GM21447 (cell line): ENCODE measurements around the gene LCN1.
"Not testable (repeated sequence)": the region's sequence is repeated elsewhere in the genome, so short reads cannot be mapped to it uniquely, and the experiment has no call there.

ENCODE experiments used
- ATAC-seq: cut with Tn5 transposase; IDR thresholded peaks from one replicate; pipeline ENCODE4 v1.9.1; 2021; ENCODE audit not compliant: unreplicated experiment

The LCN1 gene

GRCh38 chr9:135504262-135505243, 16.7 kb upstream of the LCN1 start:
- ATAC-seq = no peak

DNA sequence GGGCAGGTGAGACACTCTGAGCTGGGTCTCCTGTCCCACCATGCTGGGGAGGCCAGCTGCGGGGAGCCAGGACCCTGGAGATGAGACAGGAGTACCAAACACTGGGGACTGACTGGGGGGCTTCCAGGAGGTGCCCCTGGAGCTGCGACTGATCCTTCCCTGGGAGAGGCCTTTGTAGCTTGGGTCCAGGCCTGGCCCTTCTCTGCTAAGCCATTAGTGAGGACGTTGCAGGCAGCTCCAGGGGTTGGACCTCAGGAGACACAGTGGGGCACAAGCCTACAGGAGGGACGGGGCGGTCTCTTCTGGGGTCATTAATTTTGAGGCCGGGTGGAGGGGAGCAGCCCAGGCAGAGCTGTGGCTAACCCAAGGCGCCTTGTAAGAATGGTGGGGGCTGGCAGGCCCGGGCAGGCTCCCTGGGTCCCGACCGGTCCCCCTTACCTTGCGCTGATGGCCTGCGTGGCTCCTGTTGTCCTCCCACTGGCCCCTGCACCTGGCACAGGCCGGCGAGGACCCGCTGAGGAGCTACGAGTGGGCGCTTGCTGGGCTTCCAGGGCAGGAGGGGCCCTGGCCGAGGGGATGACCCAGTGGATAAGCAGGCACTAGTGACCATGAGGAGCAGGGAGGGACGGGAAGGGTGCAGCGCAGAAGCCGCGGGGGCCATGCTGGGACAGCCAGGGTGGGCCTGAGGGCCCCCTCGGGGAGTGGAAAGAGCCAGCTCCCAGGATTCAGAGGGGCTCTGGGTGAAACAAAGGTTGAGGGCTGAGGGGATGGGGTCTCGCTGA, 15.6 kb upstream of the LCN1 start:
- no peak for ATAC-seq

DNA sequence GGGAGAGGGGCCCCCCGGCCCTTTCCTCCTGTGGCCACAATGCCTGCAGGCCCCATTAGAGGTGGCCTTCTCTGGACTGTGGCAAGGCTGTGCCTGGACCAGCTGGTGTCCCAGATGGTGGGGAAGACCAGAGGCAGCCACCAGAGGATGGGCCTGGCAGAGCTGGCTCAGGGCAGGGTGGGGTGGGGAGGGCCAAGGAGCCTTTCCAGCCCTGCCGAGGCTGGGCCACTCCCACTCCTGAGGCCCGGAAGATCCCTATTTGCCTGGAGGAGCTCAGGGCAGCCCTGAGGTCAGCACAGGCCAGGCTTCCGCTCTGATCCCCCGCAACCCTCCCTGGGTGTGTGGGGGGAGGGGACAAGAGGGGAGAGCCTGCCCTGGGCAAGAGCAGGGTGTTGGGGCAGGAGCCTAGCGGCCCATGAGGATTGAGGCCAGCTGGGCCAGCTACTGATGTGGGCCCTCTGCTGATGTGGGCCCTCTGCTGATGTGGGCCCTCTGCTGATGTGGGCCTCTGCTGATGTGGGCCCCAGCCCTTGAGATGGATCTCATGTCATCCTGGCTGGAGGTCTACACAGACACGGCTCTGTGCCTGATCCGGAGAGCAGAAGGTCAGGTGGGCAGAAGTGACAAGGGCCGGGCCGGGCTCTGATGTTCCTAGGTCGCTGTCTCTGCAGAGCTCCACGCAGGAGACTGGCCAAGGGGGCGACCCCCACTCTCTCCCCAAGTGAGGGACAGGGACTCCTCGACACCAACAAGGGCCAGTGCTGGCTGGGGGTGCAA, 14.7 kb upstream of the LCN1 start:
- no peak for ATAC-seq

- ATAC-seq = no peak
Measured at GRCh38 chr9:135507104-135508035, 13.9 kb upstream of the LCN1 start.

DNA sequence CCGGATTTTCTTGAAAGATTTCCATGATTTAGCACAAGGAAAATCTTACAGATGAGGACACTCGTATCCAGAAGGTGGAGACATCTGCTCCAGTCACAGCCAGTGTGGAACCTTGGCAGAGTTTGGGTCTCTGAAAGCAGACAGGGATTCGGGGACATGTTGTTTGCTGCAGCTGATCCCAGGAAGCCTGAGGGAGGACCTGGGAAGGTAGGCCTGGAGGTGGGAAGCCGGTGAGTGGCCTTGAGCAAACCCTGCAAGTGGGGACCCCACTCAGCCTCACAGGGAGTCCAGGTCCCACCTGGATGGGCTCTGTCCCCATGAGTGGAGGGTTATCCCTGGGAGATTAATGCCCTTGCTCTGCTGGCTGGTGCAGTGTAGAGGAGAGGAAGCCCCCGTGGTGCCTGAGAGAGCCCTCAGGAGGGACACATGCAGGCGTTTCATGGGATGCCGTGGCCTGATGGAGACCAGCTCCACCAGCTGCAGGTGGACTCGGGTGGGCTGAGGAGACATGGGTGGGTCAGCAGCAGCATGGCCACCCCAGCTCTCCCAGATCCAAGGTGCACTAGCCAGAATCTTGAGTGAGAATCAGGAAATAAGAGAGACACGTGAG, 12.9 kb upstream of the LCN1 start:
- no peak for ATAC-seq

- ATAC-seq = no peak
Measured at GRCh38 chr9:135509458-135509857, 11.8 kb upstream of the LCN1 start.

GRCh38 chr9:135512241-135512603, 9.0 kb upstream of the LCN1 start:
- no peak for ATAC-seq

DNA sequence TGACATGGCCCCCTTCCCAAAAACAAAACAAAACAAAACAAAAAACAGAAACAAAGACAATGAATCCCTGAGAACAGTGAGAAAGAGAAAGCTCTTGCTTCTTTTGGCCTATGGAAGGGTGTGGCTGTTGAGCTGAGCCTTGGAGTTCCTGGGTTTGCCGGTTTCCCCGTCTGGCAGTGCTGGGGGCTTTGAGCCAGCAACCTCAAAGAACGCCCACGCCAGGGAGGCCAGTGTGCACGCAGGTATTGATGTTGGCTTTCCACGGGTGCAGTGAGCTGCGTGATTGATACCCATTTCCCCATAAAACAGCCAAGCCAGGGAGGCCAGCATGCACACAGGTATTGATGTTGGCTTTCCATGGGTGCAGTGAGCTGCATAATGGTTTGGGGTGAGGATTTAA, 8.3 kb upstream of the LCN1 start:
- no peak for ATAC-seq

GRCh38 chr9:135513351-135513846, 7.8 kb upstream of the LCN1 start:
- ATAC-seq = no peak

- ATAC-seq = not testable (repeated sequence)
Measured at GRCh38 chr9:135513906-135514305, 7.3 kb upstream of the LCN1 start.

- no peak for ATAC-seq
Measured at GRCh38 chr9:135514342-135515082, 6.7 kb upstream of the LCN1 start.

GRCh38 chr9:135515083-135515951, 5.9 kb upstream of the LCN1 start:
- ATAC-seq = no peak

DNA sequence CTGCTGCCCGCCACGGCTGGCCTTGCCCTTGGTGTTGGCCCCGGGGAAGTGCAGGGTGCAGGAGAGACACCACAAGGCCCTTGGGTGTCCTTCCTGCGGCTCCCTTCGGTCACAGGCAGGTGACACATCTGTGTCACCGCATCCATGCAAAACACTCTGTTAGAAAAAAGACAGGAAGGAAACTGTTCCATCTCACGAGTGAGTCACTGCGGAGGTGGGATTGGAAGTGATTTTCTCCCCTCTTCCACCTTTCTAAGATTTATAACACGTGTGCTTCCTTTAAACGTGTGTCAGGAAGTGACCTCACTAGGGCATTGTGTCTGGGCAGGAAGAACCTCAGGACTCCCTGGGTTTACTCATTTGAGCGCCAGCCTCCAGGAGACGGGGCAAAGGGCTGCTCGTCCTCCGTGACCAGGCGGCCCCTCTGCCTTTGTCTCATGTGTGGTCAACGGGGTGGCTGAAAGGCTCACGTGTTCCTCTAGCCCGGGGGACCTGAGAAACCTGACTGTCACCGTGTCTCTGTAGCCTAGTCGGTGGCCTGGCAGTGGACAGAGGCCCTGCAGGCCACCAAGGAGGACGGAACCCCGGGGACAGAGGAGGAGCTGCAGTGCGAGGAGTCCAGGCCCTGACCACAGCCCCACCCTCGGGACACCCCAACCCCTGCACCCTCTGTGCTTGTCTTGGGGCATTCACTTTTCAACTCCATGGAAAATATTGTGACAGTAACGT, 4.9 kb upstream of the LCN1 start:
- ATAC-seq = no peak

DNA sequence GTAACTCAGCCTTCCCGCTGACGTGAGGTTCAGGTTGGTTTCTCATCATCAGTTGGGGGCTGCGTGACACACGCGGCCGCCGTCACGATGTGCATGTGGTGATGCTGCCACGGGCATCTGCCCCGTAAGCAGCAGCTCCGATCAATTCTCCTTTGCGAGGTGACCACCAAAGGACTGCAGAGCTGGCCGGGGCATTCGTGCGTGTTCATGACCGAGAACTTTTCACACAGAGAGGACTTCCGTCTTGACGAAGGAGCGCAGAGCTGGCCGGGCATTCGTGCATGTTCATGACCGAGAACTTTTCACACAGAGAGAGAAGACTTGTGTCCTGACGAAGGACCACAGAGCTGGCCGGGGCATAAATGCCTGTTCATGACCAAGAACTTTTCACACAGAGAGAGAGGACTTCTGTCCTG, 3.8 kb upstream of the LCN1 start:
- no peak for ATAC-seq

DNA sequence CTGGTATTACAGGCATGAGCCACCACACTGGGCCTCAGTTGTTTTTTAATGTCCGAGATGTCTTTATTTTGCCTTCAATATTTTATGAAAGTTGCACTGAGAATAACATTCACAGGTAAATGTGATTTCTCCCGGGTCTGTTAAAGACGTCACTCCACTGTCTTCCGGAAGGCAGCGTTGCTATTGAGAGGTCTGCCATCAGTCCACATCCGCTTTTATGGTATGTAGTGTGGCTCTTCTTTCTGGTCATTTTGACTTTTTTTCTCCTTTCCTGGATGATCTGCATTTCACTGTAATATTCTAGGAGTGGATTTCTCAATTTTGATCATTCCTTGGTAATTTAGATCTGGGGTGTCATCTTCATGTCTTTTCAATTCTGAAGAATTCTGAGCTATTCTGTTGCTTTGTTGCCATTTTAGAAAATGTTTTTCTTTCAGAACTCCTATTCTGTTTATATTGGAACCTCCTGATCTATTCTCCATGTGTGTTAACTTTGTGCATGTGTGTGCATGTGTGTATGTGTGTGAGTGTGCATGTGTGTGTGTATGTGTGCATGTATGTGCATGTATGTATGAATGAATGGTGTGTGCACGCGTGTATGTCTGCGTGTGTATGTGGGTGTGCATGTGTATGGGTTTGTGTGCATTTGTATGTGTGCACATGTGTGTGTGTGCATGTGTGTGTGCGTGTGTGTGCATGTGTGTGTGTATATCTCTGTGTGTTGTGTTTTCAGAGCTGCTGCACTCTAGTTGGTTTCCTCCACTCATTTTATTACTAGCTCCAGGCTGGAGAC, 1.9 kb upstream of the LCN1 start:
- no peak for ATAC-seq

GRCh38 chr9:135521608-135522095, 412 bp downstream of the LCN1 start:
- no peak for ATAC-seq
